ENCODE results near the gene MAP4K1.

The MAP4K1 gene

DNA sequence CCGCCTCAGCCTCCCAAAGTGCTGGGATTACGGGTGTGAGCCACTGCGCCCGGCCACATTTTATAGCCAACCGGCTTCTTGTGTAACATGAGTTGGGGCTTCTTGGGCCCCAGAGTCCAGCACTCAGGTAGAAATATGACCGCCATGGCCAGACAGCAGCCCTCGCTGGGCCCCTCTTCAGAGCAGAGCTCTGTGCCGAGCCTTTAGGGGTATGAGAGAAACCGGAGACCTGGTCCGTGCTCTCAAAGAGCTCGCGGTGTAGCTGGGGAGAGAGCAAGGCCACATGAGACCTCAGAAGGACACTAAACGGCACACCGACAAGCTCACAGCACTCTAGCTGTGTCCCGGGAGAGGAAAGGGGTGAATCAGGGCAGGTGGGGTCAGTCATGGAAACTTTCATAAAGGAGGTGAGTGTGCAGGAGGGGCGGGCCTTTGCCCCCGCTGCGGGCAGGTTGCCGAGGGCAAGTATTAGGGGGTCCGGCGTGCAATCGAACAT is 45.5 kb upstream of the MAP4K1 start:
- Histone ChIP-seq H3K27ac (ENCODE audit: extremely low read depth, low read depth, low read length) (no peak overlapping the region), H3K4me3 (ENCODE audit: low read depth, low read length) (no peak overlapping the region), H3K36me3 (ENCODE audit: control insufficient read depth in 2 of 2, insufficient read depth in 1 of 2, low read length in 2 of 2) (peaks cover 3 to 26% of the 10 kb centered on the region in 2 experiments; a peak in 2 of 3 replicates), H3K9me3 (ENCODE audit: control insufficient read depth, insufficient read depth, low read depth, low read length) (no peaks in the 10 kb centered on the region), H3K4me1 (ENCODE audit: control insufficient read depth, insufficient read depth, low read length) (peaks cover 76% of the 10 kb centered on the region)
- ChIA-PET CTCF (interaction anchor here (1.0 to 1.6 kb wide), 4 partner anchors 15 to 119 kb away, joined by 4 to 8 read pairs (median 6); partner anchors contain the start of gene ACTN4), POLR2A (interaction anchor here (1.0 to 10.8 kb wide), 5 partner anchors 8 to 44 kb away, joined by 3 to 122 read pairs (median 6); partner anchors contain the start of genes ACTN4 and EIF3K)
- TF ChIP-seq, protein P1, sequence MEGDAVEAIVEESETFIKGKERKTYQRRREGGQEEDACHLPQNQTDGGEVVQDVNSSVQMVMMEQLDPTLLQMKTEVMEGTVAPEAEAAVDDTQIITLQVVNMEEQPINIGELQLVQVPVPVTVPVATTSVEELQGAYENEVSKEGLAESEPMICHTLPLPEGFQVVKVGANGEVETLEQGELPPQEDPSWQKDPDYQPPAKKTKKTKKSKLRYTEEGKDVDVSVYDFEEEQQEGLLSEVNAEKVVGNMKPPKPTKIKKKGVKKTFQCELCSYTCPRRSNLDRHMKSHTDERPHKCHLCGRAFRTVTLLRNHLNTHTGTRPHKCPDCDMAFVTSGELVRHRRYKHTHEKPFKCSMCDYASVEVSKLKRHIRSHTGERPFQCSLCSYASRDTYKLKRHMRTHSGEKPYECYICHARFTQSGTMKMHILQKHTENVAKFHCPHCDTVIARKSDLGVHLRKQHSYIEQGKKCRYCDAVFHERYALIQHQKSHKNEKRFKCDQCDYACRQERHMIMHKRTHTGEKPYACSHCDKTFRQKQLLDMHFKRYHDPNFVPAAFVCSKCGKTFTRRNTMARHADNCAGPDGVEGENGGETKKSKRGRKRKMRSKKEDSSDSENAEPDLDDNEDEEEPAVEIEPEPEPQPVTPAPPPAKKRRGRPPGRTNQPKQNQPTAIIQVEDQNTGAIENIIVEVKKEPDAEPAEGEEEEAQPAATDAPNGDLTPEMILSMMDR (tag by site-specific recombination; IDR thresholded peaks at IDR 0.05) = no peak

DNA sequence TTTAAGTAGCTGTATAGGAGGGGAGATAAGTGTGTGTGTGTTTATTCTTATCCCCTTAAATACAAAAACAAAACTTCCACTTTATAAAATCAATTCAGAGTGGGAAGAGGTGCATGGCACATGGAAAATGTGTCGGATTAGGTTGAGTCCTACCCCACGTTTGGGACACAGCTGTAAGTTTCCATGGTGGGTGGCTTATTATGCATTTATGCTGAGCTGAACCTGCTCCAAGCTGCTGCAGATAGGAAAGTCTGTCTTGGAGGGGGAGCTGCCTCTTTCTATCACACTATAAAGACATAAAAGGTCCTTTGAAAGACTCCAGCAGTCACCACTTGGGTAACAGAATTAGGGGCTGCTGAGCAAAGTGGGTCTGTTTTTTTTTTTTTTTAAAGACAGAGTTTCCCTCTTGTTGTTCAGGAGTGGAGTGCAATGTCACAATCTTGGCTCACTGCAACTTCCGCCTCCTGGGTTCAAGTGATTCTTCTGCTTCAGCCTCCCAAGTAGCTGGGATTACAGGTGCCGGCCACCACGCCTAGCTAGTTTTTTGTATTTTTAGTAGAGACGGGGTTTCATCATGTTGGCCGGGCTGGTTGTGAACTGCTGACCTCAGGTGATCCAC is 44.9 kb upstream of the MAP4K1 start:
- no peak overlapping the region for H3K27ac ChIP-seq (ENCODE audit: extremely low read depth, low read depth, low read length)
- H3K9me3 ChIP-seq (ENCODE audit: control insufficient read depth, insufficient read depth, low read depth, low read length) = no peaks in the 10 kb centered on the region
- ChIA-PET CTCF (interaction anchor here (0.6 to 1.6 kb wide), 6 partner anchors 14 to 267 kb away, joined by 3 to 8 read pairs (median 5); partner anchors contain the start of gene ACTN4), POLR2A (interaction anchor here (0.7 to 10.8 kb wide), 6 partner anchors 9 to 44 kb away, joined by 3 to 122 read pairs (median 6); partner anchors contain the start of genes ACTN4 and EIF3K)
- peaks cover 76% of the 10 kb centered on the region for H3K4me1 ChIP-seq (ENCODE audit: control insufficient read depth, insufficient read depth, low read length)
- H3K36me3 ChIP-seq (ENCODE audit: control insufficient read depth in 2 of 2, insufficient read depth in 1 of 2, low read length in 2 of 2) = peaks cover 3 to 24% of the 10 kb centered on the region in 2 experiments; a peak in 2 of 3 replicates
- TF ChIP-seq EGR2 (tag by site-specific recombination; IDR thresholded peaks at IDR 0.05; ENCODE audit: low read depth) (peak; percentile 74), KLF1 (tag by site-specific recombination; IDR thresholded peaks at IDR 0.05) (peak; percentile 8; the same call in 1 of the 2 replicates), ZNF423 (tag by site-specific recombination; IDR thresholded peaks at IDR 0.05) (no peak), ZFHX2 (tag by site-specific recombination; conservative IDR thresholded peaks at IDR 0.05) (peak; percentile 71), ZNF266 (tag by site-specific recombination; IDR thresholded peaks at IDR 0.05; ENCODE audit: low read depth) (no peak), ZNF600 (tag by site-specific recombination; IDR thresholded peaks at IDR 0.05) (peak; percentile 63; the same call in 1 of the 2 replicates)
- TF ChIP-seq, protein P2, sequence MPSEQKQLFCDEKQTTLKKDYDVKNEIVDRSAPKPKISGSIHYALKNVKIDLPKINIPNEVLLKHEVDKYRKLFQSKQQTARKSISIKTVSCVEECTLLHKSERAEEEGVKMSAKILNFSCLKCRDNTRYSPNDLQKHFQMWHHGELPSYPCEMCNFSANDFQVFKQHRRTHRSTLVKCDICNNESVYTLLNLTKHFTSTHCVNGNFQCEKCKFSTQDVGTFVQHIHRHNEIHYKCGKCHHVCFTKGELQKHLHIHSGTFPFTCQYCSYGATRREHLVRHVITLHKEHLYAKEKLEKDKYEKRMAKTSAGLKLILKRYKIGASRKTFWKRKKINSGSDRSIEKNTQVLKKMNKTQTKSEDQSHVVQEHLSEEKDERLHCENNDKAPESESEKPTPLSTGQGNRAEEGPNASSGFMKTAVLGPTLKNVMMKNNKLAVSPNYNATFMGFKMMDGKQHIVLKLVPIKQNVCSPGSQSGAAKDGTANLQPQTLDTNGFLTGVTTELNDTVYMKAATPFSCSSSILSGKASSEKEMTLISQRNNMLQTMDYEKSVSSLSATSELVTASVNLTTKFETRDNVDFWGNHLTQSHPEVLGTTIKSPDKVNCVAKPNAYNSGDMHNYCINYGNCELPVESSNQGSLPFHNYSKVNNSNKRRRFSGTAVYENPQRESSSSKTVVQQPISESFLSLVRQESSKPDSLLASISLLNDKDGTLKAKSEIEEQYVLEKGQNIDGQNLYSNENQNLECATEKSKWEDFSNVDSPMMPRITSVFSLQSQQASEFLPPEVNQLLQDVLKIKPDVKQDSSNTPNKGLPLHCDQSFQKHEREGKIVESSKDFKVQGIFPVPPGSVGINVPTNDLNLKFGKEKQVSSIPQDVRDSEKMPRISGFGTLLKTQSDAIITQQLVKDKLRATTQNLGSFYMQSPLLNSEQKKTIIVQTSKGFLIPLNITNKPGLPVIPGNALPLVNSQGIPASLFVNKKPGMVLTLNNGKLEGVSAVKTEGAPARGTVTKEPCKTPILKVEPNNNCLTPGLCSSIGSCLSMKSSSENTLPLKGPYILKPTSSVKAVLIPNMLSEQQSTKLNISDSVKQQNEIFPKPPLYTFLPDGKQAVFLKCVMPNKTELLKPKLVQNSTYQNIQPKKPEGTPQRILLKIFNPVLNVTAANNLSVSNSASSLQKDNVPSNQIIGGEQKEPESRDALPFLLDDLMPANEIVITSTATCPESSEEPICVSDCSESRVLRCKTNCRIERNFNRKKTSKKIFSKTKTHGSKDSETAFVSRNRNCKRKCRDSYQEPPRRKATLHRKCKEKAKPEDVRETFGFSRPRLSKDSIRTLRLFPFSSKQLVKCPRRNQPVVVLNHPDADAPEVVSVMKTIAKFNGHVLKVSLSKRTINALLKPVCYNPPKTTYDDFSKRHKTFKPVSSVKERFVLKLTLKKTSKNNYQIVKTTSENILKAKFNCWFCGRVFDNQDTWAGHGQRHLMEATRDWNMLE (tag by site-specific recombination; conservative IDR thresholded peaks at IDR 0.05; ENCODE audit: low read depth) = no peak
- H3K4me3 ChIP-seq (ENCODE audit: low read depth, low read length) = no peak overlapping the region

DNA sequence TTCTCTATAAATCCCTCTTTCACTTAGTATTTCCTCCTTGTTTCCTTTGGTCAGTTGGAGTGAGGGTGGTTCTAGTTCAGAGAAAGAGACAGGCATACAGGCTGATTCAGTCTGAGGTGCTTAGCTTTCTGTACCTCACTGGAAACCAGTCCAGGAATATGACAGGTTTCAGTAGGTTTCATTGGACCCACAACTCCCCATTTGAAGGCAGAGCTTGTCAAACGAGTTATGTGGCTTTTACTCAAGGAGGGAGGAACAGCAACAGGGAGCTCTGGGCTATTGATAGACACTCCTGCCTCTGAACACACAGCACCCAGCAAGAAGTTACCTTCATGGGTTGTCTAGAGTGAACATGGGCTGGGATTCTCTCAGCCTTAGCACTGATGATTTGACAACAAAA is 44.2 kb upstream of the MAP4K1 start:
- Histone ChIP-seq H3K36me3 (ENCODE audit: control insufficient read depth in 2 of 2, insufficient read depth in 1 of 2, low read length in 2 of 2) (peaks cover 3 to 31% of the 10 kb centered on the region in 2 experiments; a peak in 2 of 3 replicates), H3K9me3 (ENCODE audit: control insufficient read depth, insufficient read depth, low read depth, low read length) (no peaks in the 10 kb centered on the region), H3K4me3 (ENCODE audit: low read depth, low read length) (no peak overlapping the region), H3K27ac (ENCODE audit: extremely low read depth, low read depth, low read length) (0 out of 2 replicates have a peak overlapping the region, but pooled peaks have one; percentile 2), H3K4me1 (ENCODE audit: control insufficient read depth, insufficient read depth, low read length) (peaks cover 75% of the 10 kb centered on the region)
- TF ChIP-seq, protein P3, sequence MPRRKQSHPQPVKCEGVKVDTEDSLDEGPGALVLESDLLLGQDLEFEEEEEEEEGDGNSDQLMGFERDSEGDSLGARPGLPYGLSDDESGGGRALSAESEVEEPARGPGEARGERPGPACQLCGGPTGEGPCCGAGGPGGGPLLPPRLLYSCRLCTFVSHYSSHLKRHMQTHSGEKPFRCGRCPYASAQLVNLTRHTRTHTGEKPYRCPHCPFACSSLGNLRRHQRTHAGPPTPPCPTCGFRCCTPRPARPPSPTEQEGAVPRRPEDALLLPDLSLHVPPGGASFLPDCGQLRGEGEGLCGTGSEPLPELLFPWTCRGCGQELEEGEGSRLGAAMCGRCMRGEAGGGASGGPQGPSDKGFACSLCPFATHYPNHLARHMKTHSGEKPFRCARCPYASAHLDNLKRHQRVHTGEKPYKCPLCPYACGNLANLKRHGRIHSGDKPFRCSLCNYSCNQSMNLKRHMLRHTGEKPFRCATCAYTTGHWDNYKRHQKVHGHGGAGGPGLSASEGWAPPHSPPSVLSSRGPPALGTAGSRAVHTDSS (tag by site-specific recombination; IDR thresholded peaks at IDR 0.05) = no peak
- TF ChIP-seq ZNF521 (tag by site-specific recombination; IDR thresholded peaks at IDR 0.05) (no peak), ZNF341 (tag by site-specific recombination; IDR thresholded peaks at IDR 0.05; ENCODE audit: low read depth) (peak; percentile 71), ZBTB1 (tag by site-specific recombination; IDR thresholded peaks at IDR 0.05) (no peak), KLF9 (tag by site-specific recombination; IDR thresholded peaks at IDR 0.05; ENCODE audit: low read depth) (no peak)
- TF ChIP-seq, protein P4, sequence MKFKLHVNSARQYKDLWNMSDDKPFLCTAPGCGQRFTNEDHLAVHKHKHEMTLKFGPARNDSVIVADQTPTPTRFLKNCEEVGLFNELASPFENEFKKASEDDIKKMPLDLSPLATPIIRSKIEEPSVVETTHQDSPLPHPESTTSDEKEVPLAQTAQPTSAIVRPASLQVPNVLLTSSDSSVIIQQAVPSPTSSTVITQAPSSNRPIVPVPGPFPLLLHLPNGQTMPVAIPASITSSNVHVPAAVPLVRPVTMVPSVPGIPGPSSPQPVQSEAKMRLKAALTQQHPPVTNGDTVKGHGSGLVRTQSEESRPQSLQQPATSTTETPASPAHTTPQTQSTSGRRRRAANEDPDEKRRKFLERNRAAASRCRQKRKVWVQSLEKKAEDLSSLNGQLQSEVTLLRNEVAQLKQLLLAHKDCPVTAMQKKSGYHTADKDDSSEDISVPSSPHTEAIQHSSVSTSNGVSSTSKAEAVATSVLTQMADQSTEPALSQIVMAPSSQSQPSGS (tag by site-specific recombination; IDR thresholded peaks at IDR 0.05; ENCODE audit: low read depth) = no peak
- ChIA-PET POLR2A (interaction anchor here (0.7 to 10.8 kb wide), 4 partner anchors 9 to 43 kb away, joined by 3 to 122 read pairs (median 4); partner anchors contain the start of genes ACTN4 and EIF3K), CTCF (interaction anchor here (0.6 to 1.6 kb wide), 5 partner anchors 14 to 267 kb away, joined by 3 to 8 read pairs (median 4); partner anchors contain the start of gene ACTN4)
